ENCODE data around the gene LZIC.
A peak's percentile ranks its signal among the peaks of the same experiment; 100 is the strongest.

The LZIC gene

GRCh38 chr1:9942399-9942938 lies 722 bp downstream of the LZIC start:
- Histone ChIP-seq H3K4me1 (ENCODE audit: control insufficient read depth in 1 of 2, insufficient read depth in 1 of 2, low read depth in 1 of 2, low read length in 1 of 2) (peaks cover 24 to 33% of the 10 kb centered on the region in 2 experiments), H3K27ac (peak overlapping the region; percentile 86), H3K36me3 (peaks cover 4% of the 10 kb centered on the region), H3K4me3 (ENCODE audit: low read depth in 1 of 2, low read length in 1 of 2) (peak overlapping the region; percentile 85 to 98), H3K9me3 (no peaks in the 10 kb centered on the region), H3K27me3 (no peaks in the 10 kb centered on the region)
- TF ChIP-seq, protein P1, sequence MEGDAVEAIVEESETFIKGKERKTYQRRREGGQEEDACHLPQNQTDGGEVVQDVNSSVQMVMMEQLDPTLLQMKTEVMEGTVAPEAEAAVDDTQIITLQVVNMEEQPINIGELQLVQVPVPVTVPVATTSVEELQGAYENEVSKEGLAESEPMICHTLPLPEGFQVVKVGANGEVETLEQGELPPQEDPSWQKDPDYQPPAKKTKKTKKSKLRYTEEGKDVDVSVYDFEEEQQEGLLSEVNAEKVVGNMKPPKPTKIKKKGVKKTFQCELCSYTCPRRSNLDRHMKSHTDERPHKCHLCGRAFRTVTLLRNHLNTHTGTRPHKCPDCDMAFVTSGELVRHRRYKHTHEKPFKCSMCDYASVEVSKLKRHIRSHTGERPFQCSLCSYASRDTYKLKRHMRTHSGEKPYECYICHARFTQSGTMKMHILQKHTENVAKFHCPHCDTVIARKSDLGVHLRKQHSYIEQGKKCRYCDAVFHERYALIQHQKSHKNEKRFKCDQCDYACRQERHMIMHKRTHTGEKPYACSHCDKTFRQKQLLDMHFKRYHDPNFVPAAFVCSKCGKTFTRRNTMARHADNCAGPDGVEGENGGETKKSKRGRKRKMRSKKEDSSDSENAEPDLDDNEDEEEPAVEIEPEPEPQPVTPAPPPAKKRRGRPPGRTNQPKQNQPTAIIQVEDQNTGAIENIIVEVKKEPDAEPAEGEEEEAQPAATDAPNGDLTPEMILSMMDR (IDR thresholded peaks at IDR 0.05), result no peak

GRCh38 chr1:9929431-9930385 lies 13.5 kb downstream of the LZIC start:
- H3K4me1 ChIP-seq (ENCODE audit: control insufficient read depth in 1 of 2, insufficient read depth in 1 of 2, low read depth in 1 of 2, low read length in 1 of 2), result no peaks in the 10 kb centered on the region
- TF ChIP-seq, protein P1 (IDR thresholded peaks at IDR 0.05), result no peak
- H3K27ac ChIP-seq, result no peak overlapping the region
- H3K4me3 ChIP-seq (ENCODE audit: low read depth in 1 of 2, low read length in 1 of 2), result no peak overlapping the region
- H3K27me3 ChIP-seq, result no peaks in the 10 kb centered on the region
- H3K36me3 ChIP-seq, result peaks cover 53% of the 10 kb centered on the region
- no peaks in the 10 kb centered on the region for H3K9me3 ChIP-seq

DNA sequence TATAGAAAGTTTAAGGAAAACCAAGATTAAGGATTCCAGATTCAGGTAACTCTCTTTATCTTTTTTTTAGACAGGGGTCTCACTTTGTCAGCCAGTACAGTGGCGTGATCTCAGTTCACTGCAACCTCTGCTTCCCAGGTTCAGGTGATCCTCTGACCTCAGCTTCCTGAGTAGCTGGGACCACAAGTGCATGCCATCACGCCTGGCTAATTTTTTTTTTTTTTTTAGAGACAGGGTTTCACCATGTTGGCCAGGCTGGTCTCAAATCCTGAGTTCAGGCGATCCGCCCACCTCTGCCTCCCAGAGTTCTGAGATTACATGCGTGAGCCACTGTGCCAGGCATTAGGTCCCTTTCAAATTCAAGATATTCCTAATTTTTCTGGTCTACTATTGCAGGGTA lies 15.9 kb downstream of the LZIC start:
- peaks cover 31% of the 10 kb centered on the region for H3K36me3 ChIP-seq
- TF ChIP-seq, protein P1 (IDR thresholded peaks at IDR 0.05), result no peak
- no peak overlapping the region for H3K4me3 ChIP-seq (ENCODE audit: low read depth in 1 of 2, low read length in 1 of 2)
- H3K9me3 ChIP-seq, result no peaks in the 10 kb centered on the region
- H3K4me1 ChIP-seq (ENCODE audit: control insufficient read depth in 1 of 2, insufficient read depth in 1 of 2, low read depth in 1 of 2, low read length in 1 of 2), result no peaks in the 10 kb centered on the region
- no peak overlapping the region for H3K27ac ChIP-seq
- H3K27me3 ChIP-seq, result no peaks in the 10 kb centered on the region

DNA sequence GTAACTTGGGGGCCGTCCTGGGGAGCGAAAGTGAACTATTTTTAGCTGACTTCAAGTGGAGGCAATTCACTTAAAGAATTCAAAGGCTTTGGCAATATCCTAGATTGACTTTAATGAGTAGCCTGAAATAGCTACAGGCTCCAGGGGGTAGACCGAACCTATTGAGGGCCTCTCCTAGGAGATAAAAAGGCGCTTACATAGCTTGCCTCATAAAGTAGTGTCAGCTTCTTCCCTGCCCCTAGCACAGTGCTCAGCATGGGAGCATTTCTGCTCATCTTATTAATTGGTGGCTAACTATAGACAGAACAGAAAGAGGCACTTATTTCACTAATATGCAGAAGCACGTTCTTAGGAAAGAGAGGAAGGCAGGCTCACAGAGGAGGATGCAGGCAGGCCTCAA lies 20.8 kb downstream of the LZIC start:
- H3K4me3 ChIP-seq (ENCODE audit: low read depth in 1 of 2, low read length in 1 of 2), result no peak overlapping the region
- TF ChIP-seq, protein P1 (IDR thresholded peaks at IDR 0.05), result no peak
- no peaks in the 10 kb centered on the region for H3K4me1 ChIP-seq (ENCODE audit: control insufficient read depth in 1 of 2, insufficient read depth in 1 of 2, low read depth in 1 of 2, low read length in 1 of 2)

GRCh38 chr1:9920606-9921005 lies 22.6 kb downstream of the LZIC start:
- H3K4me1 ChIP-seq (ENCODE audit: control insufficient read depth in 1 of 2, insufficient read depth in 1 of 2, low read depth in 1 of 2, low read length in 1 of 2), result no peaks in the 10 kb centered on the region
- no peaks in the 10 kb centered on the region for H3K36me3 ChIP-seq
- H3K9me3 ChIP-seq, result no peaks in the 10 kb centered on the region
- no peak overlapping the region for H3K27ac ChIP-seq
- TF ChIP-seq, protein P1 (IDR thresholded peaks at IDR 0.05), result no peak
- H3K27me3 ChIP-seq, result no peaks in the 10 kb centered on the region
- no peak overlapping the region for H3K4me3 ChIP-seq (ENCODE audit: low read depth in 1 of 2, low read length in 1 of 2)

More for the DNA sequence above, 20.8 kb downstream of the LZIC start:
- Histone ChIP-seq H3K36me3 (no peaks in the 10 kb centered on the region), H3K9me3 (no peaks in the 10 kb centered on the region), H3K27me3 (no peaks in the 10 kb centered on the region), H3K27ac (no peak overlapping the region)
